AG08395 (cell line): ENCODE results near the gene KIF7.

Experiments used
- DNase-seq: peaks from one replicate; pipeline ENCODE4 v3.0.0; 2012; ENCODE audit warnings: mixed read lengths, low spot score

Gene KIF7

GRCh38 chr15:89649013-89649625 is 6.1 kb downstream of the KIF7 start:
- DNase-seq: no peak

- DNase-seq: no peak
Observed at GRCh38 chr15:89648106-89649012, 6.9 kb downstream of the KIF7 start.

GRCh38 chr15:89647191-89647851 is 7.9 kb downstream of the KIF7 start:
- DNase-seq: peak; percentile 89

GRCh38 chr15:89646416-89647141 is 8.7 kb downstream of the KIF7 start:
- no peak for DNase-seq

GRCh38 chr15:89645680-89646079 is 9.6 kb downstream of the KIF7 start:
- no peak for DNase-seq

GRCh38 chr15:89642106-89642505 is 13.2 kb downstream of the KIF7 start:
- no peak for DNase-seq

- no peak for DNase-seq
Observed at GRCh38 chr15:89641053-89641452, 14.2 kb downstream of the KIF7 start.

- DNase-seq: no peak
Observed at GRCh38 chr15:89640245-89640644, 15.0 kb downstream of the KIF7 start.

GRCh38 chr15:89633585-89633984 is 21.7 kb downstream of the KIF7 start:
- DNase-seq: no peak

GRCh38 chr15:89632563-89633430 is 22.5 kb downstream of the KIF7 start:
- DNase-seq: no peak

- no peak for DNase-seq
Observed at GRCh38 chr15:89631902-89632264, 23.4 kb downstream of the KIF7 start.

GRCh38 chr15:89630974-89631901 is 24.0 kb downstream of the KIF7 start:
- no peak for DNase-seq

- DNase-seq: no peak
Observed at GRCh38 chr15:89630260-89630659, 25.0 kb downstream of the KIF7 start.

GRCh38 chr15:89629829-89630228 is 25.4 kb downstream of the KIF7 start:
- DNase-seq: no peak

- no peak for DNase-seq
Observed at GRCh38 chr15:89628806-89629715, 26.2 kb downstream of the KIF7 start.

- no peak for DNase-seq
Observed at GRCh38 chr15:89628301-89628700, 27.0 kb downstream of the KIF7 start.

- no peak for DNase-seq
Observed at GRCh38 chr15:89627256-89627970, 27.9 kb downstream of the KIF7 start.

GRCh38 chr15:89625716-89626115 is 29.6 kb downstream of the KIF7 start:
- no peak for DNase-seq
